CD14-positive monocyte (primary cell): ENCODE results near the gene PDE4B. TPM values are rescaled to one million over a fixed set of nuclear protein-coding genes. Genes with fewer than 3 reads are reported as not detected.

Experiments used
- DNase-seq, 3 donors: peaks; one replicate each; pipeline ENCODE4 v3.0.0-alpha.2; 2011 to 2022
- H2AFZ ChIP-seq: 2 replicates; pipeline ENCODE4 v1.6.0; 2012; ENCODE audit warnings: mild to moderate bottlenecking, low read depth, low read length, inconsistent platforms; ENCODE audit not compliant: insufficient read depth, poor library complexity, severe bottlenecking
- H3K27ac ChIP-seq, 2 donors: 1 replicate in 1 of 2; 2 replicates in 1 of 2; pipeline ENCODE4 v1.5.1; 2012 to 2013; ENCODE audit warnings: low read length in 2 of 2, control low read depth in 1 of 2, inconsistent platforms in 1 of 2, low read depth in 1 of 2, mild to moderate bottlenecking in 1 of 2
- H3K27me3 ChIP-seq, 2 donors: one replicate each; pipeline versions ENCODE4 v1.6.0 to v1.6.1; 2011 to 2013; ENCODE audit warnings: low read length in 2 of 2; ENCODE audit not compliant: control insufficient read depth in 2 of 2, insufficient read depth in 2 of 2
- H3K36me3 ChIP-seq, 2 donors: replicated peaks in 1 of 2; 1 replicate in 1 of 2; 2 replicates in 1 of 2; pipeline versions ENCODE4 v1.5.1 to v1.6.1; 2012 to 2013; ENCODE audit warnings: low read length in 2 of 2, control low read depth in 1 of 2, inconsistent platforms in 1 of 2, mild to moderate bottlenecking in 1 of 2; ENCODE audit not compliant: insufficient read depth in 2 of 2, control insufficient read depth in 1 of 2
- H3K4me1 ChIP-seq, 2 donors: 1 replicate in 1 of 2; 2 replicates in 1 of 2; pipeline versions ENCODE4 v1.5.1 to v1.6.1; 2012 to 2013; ENCODE audit warnings: low read length in 2 of 2, control low read depth in 1 of 2, inconsistent platforms in 1 of 2, mild to moderate bottlenecking in 1 of 2, moderate library complexity in 1 of 2; ENCODE audit not compliant: insufficient read depth in 2 of 2, control insufficient read depth in 1 of 2
- H3K4me2 ChIP-seq: replicated peaks from 2 replicates; pipeline ENCODE3; 2012; ENCODE audit warnings: low read length, moderate library complexity, mild to moderate bottlenecking; ENCODE audit not compliant: poor library complexity, severe bottlenecking; ENCODE audit errors: extremely low read depth
- H3K4me3 ChIP-seq, 3 experiments: fragments of 200-600 bp in 1 of 3; sonication (generic) in 1 of 3; replicated peaks in 1 of 3; 1 replicate in 2 of 3; 2 replicates in 1 of 3; pipeline ENCODE4 v1.5.1; 2011 to 2013; ENCODE audit warnings: low read length in 3 of 3, mild to moderate bottlenecking in 3 of 3, control low read depth in 2 of 3, low read depth in 2 of 3, inconsistent platforms in 1 of 3, moderate library complexity in 1 of 3
- H3K79me2 ChIP-seq: 2 replicates; pipeline ENCODE4 v1.6.0; 2012; ENCODE audit warnings: mild to moderate bottlenecking, control low read depth, inconsistent platforms, low read length, moderate library complexity; ENCODE audit not compliant: insufficient read depth
- H3K9ac ChIP-seq: 2 replicates; pipeline ENCODE4 v1.6.0; 2017; ENCODE audit warnings: low read length, mild to moderate bottlenecking; ENCODE audit not compliant: insufficient read depth, poor library complexity, severe bottlenecking
- H3K9me3 ChIP-seq, 2 donors: replicated peaks in 1 of 2; 1 replicate in 1 of 2; 2 replicates in 1 of 2; pipeline versions ENCODE4 v1.5.1 to v1.6.1; 2012 to 2013; ENCODE audit warnings: low read length in 2 of 2, control low read depth in 1 of 2; ENCODE audit not compliant: control insufficient read depth in 1 of 2, insufficient read depth in 1 of 2
- H4K20me1 ChIP-seq: 2 replicates; pipeline ENCODE4 v1.6.0; 2012; ENCODE audit warnings: mild to moderate bottlenecking, low read length, control low read depth, moderate library complexity; ENCODE audit not compliant: insufficient read depth
- H3K27ac Mint-ChIP-seq, 7 donors: one replicate each; pipeline ENCODE4 v1.8.0; 2020; ENCODE audit warnings: mild to moderate bottlenecking in 7 of 7, mixed read lengths in 7 of 7, moderate library complexity in 6 of 7, inconsistent platforms in 2 of 7
- H3K27me3 Mint-ChIP-seq, 3 donors: one replicate each; pipeline ENCODE4 v1.8.0; 2021 to 2022; ENCODE audit warnings: low read depth in 3 of 3, mild to moderate bottlenecking in 3 of 3, mixed read lengths in 3 of 3, moderate library complexity in 3 of 3, inconsistent platforms in 1 of 3
- H3K36me3 Mint-ChIP-seq, 2 donors: one replicate each; pipeline ENCODE4 v1.8.0; 2020; ENCODE audit warnings: mixed read lengths in 2 of 2, inconsistent platforms in 1 of 2, mild to moderate bottlenecking in 1 of 2
- H3K4me1 Mint-ChIP-seq: one replicate; pipeline ENCODE4 v1.8.0; 2020; ENCODE audit warnings: mild to moderate bottlenecking, mixed read lengths
- H3K4me3 Mint-ChIP-seq, 2 donors: one replicate each; pipeline ENCODE4 v1.8.0; 2020; ENCODE audit warnings: mild to moderate bottlenecking in 2 of 2, mixed read lengths in 2 of 2, moderate library complexity in 1 of 2
- H3K9me3 Mint-ChIP-seq, 7 donors: one replicate each; pipeline ENCODE4 v1.8.0; 2020 to 2022; ENCODE audit warnings: mixed read lengths in 7 of 7, mild to moderate bottlenecking in 6 of 7, moderate library complexity in 6 of 7, inconsistent platforms in 2 of 7
- CTCF ChIP-seq: fragments of 200-600 bp; IDR thresholded peaks from one replicate; pipeline ENCODE4 v1.8.0; 2022; ENCODE audit warnings: antibody characterized with exemption, mild to moderate bottlenecking
- WGBS: methylation state at CpG from one replicate; pipeline ENCODE4 v1.1.5; 2013; ENCODE audit warnings: missing lambda C conversion rate; ENCODE audit not compliant: insufficient coverage; 5-methylcytosine and 5-hydroxymethylcytosine counted together
- intact Hi-C, 2 donors: fragments of 100-400 bp; cut with micrococcal nuclease; formaldehyde crosslinking; loops; one replicate each; pipeline versions ENCODE4 v1.15.0 to v1.15.1; 2023
- polyA plus RNA-seq, 3 donors: library from polyadenylated mRNA; depleted of rRNA in 1 of 3; unstranded in 2 of 3; stranded (reverse) in 1 of 3; fragments of 300-500 nt in 2 of 3; fragments of >200 nt in 1 of 3; fragmentation: Illumina TruSeq in 2 of 3; gene quantifications; 1 replicate in 2 of 3; 2 replicates in 1 of 3; pipeline ENCODE4 v1.2.3, GENCODE V29; 2012 to 2021

Gene PDE4B
- polyA plus RNA-seq, 3 donors: 17.2 to 52.8 (median 25.2) TPM

GRCh38 chr1:66220477-66220876, 427.8 kb downstream of the PDE4B start:
- Histone ChIP-seq H3K4me2 (no peak overlapping the region), H3K27ac (no peak overlapping the region), H3K27me3 (no peaks in the 10 kb centered on the region), H3K9me3 (no peaks in the 10 kb centered on the region), H3K9ac (no peak overlapping the region), H3K4me3 (no peak overlapping the region), H3K4me1 (no peaks in the 10 kb centered on the region), H3K36me3 (no peaks in the 10 kb centered on the region), H4K20me1 (no peaks in the 10 kb centered on the region), H3K79me2 (no peaks in the 10 kb centered on the region), H2AFZ (no peak overlapping the region)
- no CpG with 5 or more reads among the region's 1 CpG for WGBS
- Mint-ChIP-seq H3K27me3 (no peaks in the 10 kb centered on the region), H3K4me1 (no peaks in the 10 kb centered on the region), H3K4me3 (no peak overlapping the region), H3K36me3 (no peaks in the 10 kb centered on the region), H3K27ac (no peak overlapping the region), H3K9me3 (peaks cover 0 to 2% (median 0%) of the 10 kb centered on the region in 7 donors)
- no peak for TF ChIP-seq CTCF
- no peak for DNase-seq
- intact Hi-C loops: no loop called here

- no peak overlapping the region for H3K27ac Mint-ChIP-seq
These were observed 431.0 kb downstream of the PDE4B start for GRCh38 chr1:66223681-66224080.

More at GRCh38 chr1:66223681-66224080, 431.0 kb downstream of the PDE4B start:
- Histone ChIP-seq H3K27ac (no peak overlapping the region), H3K79me2 (no peaks in the 10 kb centered on the region), H3K9me3 (no peaks in the 10 kb centered on the region), H3K9ac (no peak overlapping the region), H3K36me3 (no peaks in the 10 kb centered on the region), H4K20me1 (no peaks in the 10 kb centered on the region), H2AFZ (no peak overlapping the region), H3K27me3 (no peaks in the 10 kb centered on the region), H3K4me1 (no peaks in the 10 kb centered on the region), H3K4me3 (no peak overlapping the region), H3K4me2 (no peak overlapping the region)
- no peaks in the 10 kb centered on the region for H3K4me1 Mint-ChIP-seq
- TF ChIP-seq CTCF: no peak
- no peak for DNase-seq
- 90% methylated on average over 2 of the region's 3 CpGs for WGBS
- no peaks in the 10 kb centered on the region for H3K36me3 Mint-ChIP-seq
- H3K4me3 Mint-ChIP-seq: no peak overlapping the region
- intact Hi-C loops: no loop called here
- no peaks in the 10 kb centered on the region for H3K27me3 Mint-ChIP-seq
- peaks cover 0 to 2% (median 0%) of the 10 kb centered on the region in 7 donors for H3K9me3 Mint-ChIP-seq
